ENCODE results near the gene TIMD4. TPM values are rescaled to one million over a fixed set of nuclear protein-coding genes. Genes with fewer than 3 reads are reported as not detected.
"Not testable (repeated sequence)": the region's sequence is repeated elsewhere in the genome, so short reads cannot be mapped to it uniquely, and the experiment has no call there.

The TIMD4 gene
- total and polyA plus RNA-seq, 8 donors: 0.50 TPM; not detected in 7

GRCh38 chr5:156942064-156942463 is 21.0 kb downstream of the TIMD4 start:
- ATAC-seq (no peak), FAIRE-seq (no peak), DNase-seq (no peak)
- Histone ChIP-seq H3K27me3 (no peaks in the 10 kb centered on the region), H3K9me3 (no peaks in the 10 kb centered on the region), H3K27ac (no peak overlapping the region), H3K4me3 (no peak overlapping the region), H3K4me1 (no peaks in the 10 kb centered on the region), H3K36me3 (no peaks in the 10 kb centered on the region)
- intact Hi-C loops (cut with DNase I): no loop called here
- TF ChIP-seq CTCF (IDR thresholded peaks at IDR 0.05): no peak
- WGBS, 2 donors: 21 to 35% methylated on average over 2 of the region's 2 CpGs

GRCh38 chr5:156940462-156940861 is 22.6 kb downstream of the TIMD4 start:
- H3K9me3 ChIP-seq; ATAC-seq; H3K4me3 ChIP-seq; H3K27ac ChIP-seq; FAIRE-seq; H3K27me3 ChIP-seq; H3K4me1 ChIP-seq; H3K36me3 ChIP-seq; intact Hi-C loops (cut with DNase I): not testable (repeated sequence)
- 90 to 95% methylated on average over 27 to 28 of the region's 28 CpGs for WGBS, 2 donors
- DNase-seq: peak in 1 of 6 donors; percentile 61

GRCh38 chr5:156936972-156937371 is 26.1 kb downstream of the TIMD4 start:
- WGBS, 2 donors: 52 to 57% methylated on average over 2 of the region's 2 CpGs
- Histone ChIP-seq H3K27ac (no peak overlapping the region), H3K4me3 (no peak overlapping the region), H3K27me3 (no peaks in the 10 kb centered on the region), H3K36me3 (no peaks in the 10 kb centered on the region), H3K4me1 (no peaks in the 10 kb centered on the region), H3K9me3 (no peaks in the 10 kb centered on the region)
- intact Hi-C loops (cut with DNase I): no loop called here
- no peak for TF ChIP-seq CTCF (IDR thresholded peaks at IDR 0.05)
- no peak for ATAC-seq
- DNase-seq: no peak
- no peak for FAIRE-seq

GRCh38 chr5:156934450-156935211 is 28.4 kb downstream of the TIMD4 start:
- H3K27me3 ChIP-seq: no peaks in the 10 kb centered on the region
- DNase-seq (no peak), ATAC-seq (peak in 2 of 4 donors; percentile 27 to 50), FAIRE-seq (no peak)
- H3K4me3 ChIP-seq: no peak overlapping the region
- no peaks in the 10 kb centered on the region for H3K36me3 ChIP-seq
- peak in 3 of 4 donors; percentile 12 to 36 (median 23) for TF ChIP-seq CTCF (IDR thresholded peaks at IDR 0.05)
- intact Hi-C loops (cut with DNase I): no loop called here
- no peak overlapping the region for H3K27ac ChIP-seq
- no peaks in the 10 kb centered on the region for H3K9me3 ChIP-seq
- H3K4me1 ChIP-seq: no peaks in the 10 kb centered on the region
- WGBS, 2 donors: 40 to 53% methylated on average over 9 of the region's 9 CpGs

- DNase-seq: no peak
- 44 to 52% methylated on average over 3 of the region's 3 CpGs for WGBS, 2 donors
- Histone ChIP-seq H3K36me3 (no peaks in the 10 kb centered on the region), H3K27ac (no peak overlapping the region), H3K4me3 (no peak overlapping the region), H3K9me3 (no peaks in the 10 kb centered on the region), H3K27me3 (no peaks in the 10 kb centered on the region), H3K4me1 (no peaks in the 10 kb centered on the region)
- no peak for TF ChIP-seq CTCF (IDR thresholded peaks at IDR 0.05)
- ATAC-seq: no peak
- intact Hi-C loops (cut with DNase I): no loop called here
- FAIRE-seq: no peak
Observed at GRCh38 chr5:156929366-156929948, 33.6 kb downstream of the TIMD4 start.
